ENCODE measurements around the gene RAF1. TPM values are rescaled to one million over a fixed set of nuclear protein-coding genes. Genes with fewer than 3 reads are reported as not detected.

The RAF1 gene
- total and polyA plus RNA-seq, 2 of the 13 experiments (the other 11 are each of a cell fraction or from before 2014, with no cell fraction given), result 72.2 to 91.4 TPM

GRCh38 chr3:12556314-12556689 is 107.6 kb downstream of the RAF1 start:
- ATAC-seq (peak; percentile 14), FAIRE-seq (no peak), DNase-seq (ENCODE audit: low spot score) (no peak)
- POLR2A ChIA-PET, result no interaction called here
- 0 out of 2 replicates have a peak, but pooled peaks have one; percentile 2 for TF ChIP-seq LCORL (IDR thresholded peaks at IDR 0.05)
- TF ChIP-seq LCORL (CRISPR knock-in tag; IDR thresholded peaks at IDR 0.05), result no peak
- TF ChIP-seq STAT6 (CRISPR knock-in tag; IDR thresholded peaks at IDR 0.05; ENCODE audit: borderline replicate concordance), result 0 out of 2 replicates have a peak, but pooled peaks have one; percentile 10
- TF ChIP-seq RERE (CRISPR knock-in tag; IDR thresholded peaks at IDR 0.05; ENCODE audit: low read depth), result peak; percentile 10; the same call in 1 of the 2 replicates
- TF ChIP-seq SMAD1 (CRISPR knock-in tag; IDR thresholded peaks at IDR 0.05; ENCODE audit: borderline replicate concordance, low read depth), result no peak
- TF ChIP-seq AFF4 (CRISPR knock-in tag; IDR thresholded peaks at IDR 0.05), result 0 out of 2 replicates have a peak, but pooled peaks have one; percentile 2
- WGBS (ENCODE audit: low lambda C conversion rate), result under 1% methylated on average over 8 of the region's 8 CpGs
- H3K79me2 ChIP-seq (ENCODE audit: insufficient read depth, low read length), result peaks cover 44% of the 10 kb centered on the region
- in situ Hi-C loops (cut with HindIII; ENCODE audit: extremely low pct_ligation_motif_present, low pct_unique_long_range_greater_than_20kb), result no loop called here
- no peaks in the 10 kb centered on the region for H3K36me3 ChIP-seq (replicated peaks in 1 of 2; ENCODE audit: control insufficient read depth in 1 of 2, insufficient read depth in 2 of 2, low read length in 2 of 2)
- H3K4me2 ChIP-seq (ENCODE audit: low read depth, low read length), result peak overlapping the region; percentile 90
- H3K9me3 ChIP-seq (ENCODE audit: low read length), result no peaks in the 10 kb centered on the region
- peak overlapping the region; percentile 91 to 97 (median 91) for H3K4me3 ChIP-seq (replicated peaks in 1 of 3; ENCODE audit: insufficient read depth in 1 of 3, low read depth in 2 of 3, low read length in 3 of 3)
- H3K9ac ChIP-seq (ENCODE audit: insufficient read depth, low read depth, low read length), result peak overlapping the region; percentile 75
- TSS peak; percentile 65 for BruUV-seq (replicated peaks)
- no peaks in the 10 kb centered on the region; a peak in 1 of 5 replicates for H3K27me3 ChIP-seq (ENCODE audit: control insufficient read depth in 1 of 2, insufficient read depth in 2 of 2, low read length in 2 of 2)
- H4K20me1 ChIP-seq (ENCODE audit: insufficient read depth, low read length), result peaks cover 31% of the 10 kb centered on the region
- H3K27ac ChIP-seq (ENCODE audit: extremely low read length, insufficient read depth, low read length), result peak overlapping the region; percentile 66
- intact Hi-C loops (cut with micrococcal nuclease; ENCODE audit: unreplicated experiment), result loop anchor here (5.0 kb wide), 1 partner anchor 106 kb away; the partner anchor contains the start of gene RAF1
- CTCF ChIA-PET (ENCODE audit: low intra/inter-chr PET ratio, low total read pairs), result no interaction called here
- peaks cover 36% of the 10 kb centered on the region for H3K4me1 ChIP-seq (ENCODE audit: insufficient read depth, low read length)
- peak overlapping the region; percentile 99 for H2AFZ ChIP-seq (ENCODE audit: low read length)
